Measurements from ENCODE around the gene GFY. TPM values are rescaled to one million over a fixed set of nuclear protein-coding genes. Genes with fewer than 3 reads are reported as not detected.
A peak's percentile ranks its signal among the peaks of the same experiment; 100 is the strongest.
"Not testable (repeated sequence)": the region's sequence is repeated elsewhere in the genome, so short reads cannot be mapped to it uniquely, and the experiment has no call there.

GFY gene
- total RNA-seq, 1 experiment from 2014 or later, result not detected

DNA sequence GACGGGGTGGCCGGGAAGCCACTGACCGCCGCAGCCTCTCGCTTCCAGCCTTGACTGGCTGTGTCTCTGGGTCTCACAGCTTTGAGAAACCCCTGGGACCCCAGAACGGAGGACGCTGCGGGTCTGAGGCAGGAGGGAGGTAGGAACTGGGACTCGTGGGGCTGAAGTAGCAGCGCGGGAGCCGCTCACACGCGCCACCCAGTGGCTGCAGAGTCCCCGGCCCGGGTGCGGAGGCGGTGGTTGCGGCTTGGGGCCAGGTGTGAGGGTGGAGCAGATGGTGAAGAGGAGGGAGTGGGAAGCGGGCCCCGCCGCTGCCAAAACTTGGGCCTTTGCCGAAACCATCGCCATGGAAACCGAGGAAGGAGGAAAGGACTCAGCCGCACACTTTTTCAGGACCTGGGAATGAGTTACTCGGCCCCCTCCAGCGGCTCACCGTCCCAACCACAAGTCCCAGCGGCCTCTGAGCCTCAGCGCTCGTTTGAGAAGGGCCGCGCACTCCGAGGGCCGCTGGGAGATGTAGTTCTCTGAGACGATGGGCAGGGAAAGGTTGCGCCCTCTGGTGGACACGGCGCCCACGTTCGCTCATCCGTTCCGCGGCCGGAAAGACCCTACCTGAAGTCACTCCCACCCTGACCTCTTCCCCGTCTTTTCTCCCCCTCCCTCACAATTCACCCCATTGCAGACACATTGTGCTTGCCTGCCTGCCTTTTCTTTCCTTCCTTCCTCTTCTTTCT, 18.3 kb downstream of the GFY start:
- peak; percentile 99 for DNase-seq (ENCODE audit: low spot score)

DNA sequence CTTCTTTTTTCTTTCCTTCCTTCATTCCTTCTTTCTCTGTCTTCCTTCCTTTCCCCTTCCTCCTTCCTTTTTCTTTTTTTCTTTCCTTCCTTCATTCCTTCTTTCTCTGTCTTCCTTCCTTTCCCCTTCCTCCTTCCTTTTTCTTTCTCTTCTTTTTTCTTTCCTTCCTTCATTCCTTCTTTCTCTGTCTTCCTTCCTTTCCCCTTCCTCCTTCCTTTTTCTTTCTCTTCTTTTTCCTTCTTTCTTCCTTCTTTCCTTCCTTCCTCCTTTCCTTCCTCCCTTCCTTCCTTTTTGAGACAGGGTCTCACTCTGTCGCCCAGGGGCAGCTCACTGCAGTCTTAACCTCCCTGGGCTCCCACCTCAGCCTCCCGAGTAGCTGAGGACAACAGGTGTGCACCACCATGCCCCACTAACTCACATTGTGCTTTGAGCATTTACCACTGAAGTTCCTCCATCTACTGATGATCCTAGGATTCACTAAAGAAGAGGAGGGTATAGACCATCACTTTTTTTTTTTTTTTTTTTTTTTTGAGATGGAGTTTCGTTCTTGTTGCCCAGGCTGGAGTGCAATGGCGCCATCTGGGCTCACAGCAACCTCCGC, 19.0 kb downstream of the GFY start:
- DNase-seq (ENCODE audit: low spot score), result not testable (repeated sequence)

DNA sequence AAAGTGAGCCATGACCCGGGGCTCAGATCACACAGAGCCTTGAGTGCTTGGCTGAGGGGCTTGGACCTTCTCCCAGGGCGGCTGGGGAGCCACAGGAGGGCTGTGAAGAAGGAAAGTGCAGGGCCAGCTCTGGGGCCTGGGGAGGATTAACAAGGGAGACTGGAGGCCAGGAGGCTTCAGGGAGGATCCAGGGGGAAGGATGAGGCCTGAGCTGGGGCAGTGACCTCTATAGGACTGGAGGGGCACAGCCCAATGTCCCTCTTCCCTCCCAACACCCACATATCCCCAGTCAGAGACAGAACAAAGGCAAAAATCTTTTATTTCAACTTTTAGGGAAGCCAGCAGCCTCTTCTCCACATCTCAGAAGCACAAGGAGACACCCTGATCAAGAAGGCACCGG, 20.8 kb downstream of the GFY start:
- no peak for DNase-seq (ENCODE audit: low spot score)

DNA sequence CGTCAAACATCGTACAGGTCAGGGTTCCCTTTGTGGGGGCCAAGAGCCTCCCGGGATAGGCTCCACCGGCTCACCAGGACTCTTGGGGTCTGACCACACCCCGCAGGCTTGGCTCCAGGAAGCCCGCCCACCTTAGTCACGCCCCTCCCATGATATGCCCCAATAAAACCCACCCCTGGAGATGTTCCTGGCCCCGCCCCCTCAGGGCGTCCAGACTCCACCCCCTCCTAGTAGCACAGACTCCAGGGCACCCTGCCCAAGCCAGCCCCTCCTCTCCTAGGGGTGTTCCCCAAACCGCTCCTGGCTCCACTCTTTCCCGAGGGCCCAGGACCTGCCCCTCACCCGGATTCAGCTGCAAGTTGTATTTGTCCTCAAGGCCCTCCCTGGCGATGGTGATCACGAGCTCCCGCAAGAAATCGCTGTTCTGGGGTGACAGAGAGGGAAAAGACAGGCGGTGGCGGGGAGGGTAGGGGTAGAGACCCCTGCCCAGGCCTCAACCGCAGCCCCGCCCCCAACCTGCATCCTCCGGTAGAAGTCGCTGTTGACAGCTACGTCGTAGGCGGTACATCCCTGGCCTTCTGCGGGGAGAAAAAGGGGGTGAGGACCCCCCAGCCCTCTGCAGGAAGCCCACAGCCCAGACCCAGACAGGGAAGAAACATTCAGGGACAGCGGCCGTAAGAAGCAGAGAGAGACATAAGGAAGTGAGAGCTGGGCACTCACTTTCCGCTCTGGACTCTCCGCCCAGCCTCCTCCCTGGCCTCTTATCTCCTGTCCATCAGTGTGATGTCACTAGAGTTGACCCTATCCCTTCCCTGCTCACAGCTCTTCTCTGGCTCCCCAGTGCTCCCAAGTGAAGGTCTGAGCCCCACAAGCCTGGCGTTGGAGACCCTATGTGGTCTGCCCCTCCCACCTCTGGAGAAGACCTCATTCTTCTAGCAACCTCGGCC, 22.6 kb downstream of the GFY start:
- no peak for DNase-seq (ENCODE audit: low spot score)

DNA sequence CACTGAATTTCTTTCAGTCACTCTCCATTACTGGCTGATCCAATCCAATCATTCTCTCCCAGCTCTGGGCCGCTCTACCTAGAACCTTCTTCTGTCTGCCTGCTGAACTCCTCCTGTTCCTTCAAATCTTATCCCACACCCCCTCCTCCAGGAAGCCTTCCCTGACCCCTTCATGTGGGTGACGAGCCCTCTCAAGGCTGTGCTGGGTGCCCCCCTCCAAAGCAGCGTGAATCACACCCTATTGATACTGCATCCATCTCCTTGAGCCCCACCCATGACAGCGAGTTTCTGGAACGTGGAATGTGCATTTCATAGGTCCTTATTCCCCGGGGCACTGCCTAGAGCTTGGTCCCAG, 23.2 kb downstream of the GFY start:
- no peak for DNase-seq (ENCODE audit: low spot score)

DNA sequence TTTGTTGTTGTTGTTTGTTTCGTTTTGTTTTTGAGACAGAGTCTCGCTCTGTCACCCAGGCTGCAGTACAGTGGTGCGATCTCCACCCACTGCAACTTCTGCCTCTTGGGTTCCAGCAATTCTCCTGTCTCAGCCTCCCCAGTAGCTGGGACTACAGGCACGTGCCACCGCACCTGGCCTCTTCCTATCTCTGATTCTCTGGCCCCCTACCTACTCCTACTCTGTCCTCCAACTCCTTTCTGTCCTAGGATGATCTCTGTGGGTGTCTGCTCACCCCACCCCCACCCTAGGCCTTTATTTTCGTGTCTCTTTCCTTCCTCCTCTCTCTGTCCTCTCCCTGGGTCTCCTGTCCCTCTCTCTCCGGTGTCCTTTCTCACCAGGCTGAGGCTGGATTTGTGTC, 25.2 kb downstream of the GFY start:
- DNase-seq (ENCODE audit: low spot score), result no peak

DNA sequence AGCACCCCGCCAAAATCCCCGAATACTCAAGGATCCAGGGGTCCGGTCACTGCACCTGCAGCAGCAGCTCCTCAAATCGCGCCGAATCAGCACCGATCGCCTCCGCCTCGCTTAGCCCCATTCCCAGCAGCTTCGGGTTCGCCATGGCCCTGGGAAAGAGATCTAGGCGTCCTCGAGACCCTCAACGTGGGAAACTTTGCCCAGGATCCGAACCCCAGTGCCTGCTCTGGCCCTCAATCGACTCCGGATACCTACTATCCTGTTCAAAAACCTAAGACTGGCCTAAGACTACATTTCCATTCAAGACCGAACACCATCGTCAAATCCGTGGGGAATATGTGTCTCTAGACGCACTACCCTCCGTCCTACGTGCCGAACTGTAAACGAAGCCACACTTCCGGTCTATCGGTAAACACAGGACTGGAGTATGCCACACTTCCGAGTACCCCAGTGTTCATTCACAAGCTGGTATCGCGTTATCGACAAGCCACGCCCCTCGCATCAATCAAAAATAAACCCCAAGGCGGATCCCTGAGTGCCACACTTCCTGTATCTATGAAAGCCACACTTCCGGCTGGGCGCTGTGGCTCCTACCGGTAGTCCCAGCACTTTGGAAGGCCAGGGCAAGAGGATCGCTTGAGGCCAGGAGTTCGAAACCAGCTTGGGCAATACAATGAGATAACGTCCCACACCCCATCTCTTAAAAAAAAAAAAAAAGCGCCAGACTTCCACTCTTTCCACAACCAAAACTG, 26.4 kb downstream of the GFY start, which contains the start of gene PIH1D1:
TSS of gene PIH1D1 (minus strand) at position 385 of the 752 bp plus-strand sequence. CDS start at position 145, 240 bp downstream.
- peak; percentile 100 for DNase-seq (ENCODE audit: low spot score)

DNA sequence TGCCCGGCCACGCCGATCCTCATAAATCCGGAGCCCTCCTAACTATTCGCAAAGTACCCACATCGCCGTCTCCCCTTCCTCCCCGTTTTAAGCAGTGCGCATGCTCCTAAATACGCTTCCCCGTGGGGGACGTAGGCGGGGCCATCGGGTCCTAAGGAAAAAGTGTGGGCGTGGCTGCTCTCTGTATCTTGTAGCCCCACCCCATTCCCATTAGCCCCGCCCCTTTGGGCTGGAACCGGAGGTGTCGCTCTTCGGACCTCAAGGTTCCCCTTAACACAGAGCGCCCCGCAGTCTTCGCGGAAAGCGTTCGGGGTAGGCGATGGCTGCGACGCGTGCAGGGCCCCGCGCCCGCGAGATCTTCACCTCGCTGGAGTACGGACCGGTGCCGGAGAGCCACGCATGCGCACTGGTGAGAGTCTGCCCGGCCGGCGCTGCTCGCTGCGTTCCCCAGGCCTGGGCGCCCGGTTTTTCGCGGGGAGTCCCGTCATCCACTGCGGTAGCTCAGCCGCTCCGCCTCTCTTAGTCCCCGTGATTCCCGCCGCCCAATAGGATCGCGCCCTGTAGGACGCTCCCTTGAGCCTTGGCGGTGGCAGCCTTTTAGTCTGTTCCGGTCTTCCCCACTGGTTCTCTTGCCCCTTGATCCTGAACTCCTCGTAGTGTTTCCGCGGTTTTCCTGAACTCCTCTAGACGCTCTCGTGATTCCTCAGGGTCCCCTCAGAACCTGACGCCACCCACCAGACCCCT, 28.0 kb downstream of the GFY start, which contains the start of gene ALDH16A1:
TSS of gene ALDH16A1 (plus strand) at position 213 of the 744 bp plus-strand sequence. CDS start at position 320, 107 bp downstream.
- DNase-seq (ENCODE audit: low spot score), result peak; percentile 100

DNA sequence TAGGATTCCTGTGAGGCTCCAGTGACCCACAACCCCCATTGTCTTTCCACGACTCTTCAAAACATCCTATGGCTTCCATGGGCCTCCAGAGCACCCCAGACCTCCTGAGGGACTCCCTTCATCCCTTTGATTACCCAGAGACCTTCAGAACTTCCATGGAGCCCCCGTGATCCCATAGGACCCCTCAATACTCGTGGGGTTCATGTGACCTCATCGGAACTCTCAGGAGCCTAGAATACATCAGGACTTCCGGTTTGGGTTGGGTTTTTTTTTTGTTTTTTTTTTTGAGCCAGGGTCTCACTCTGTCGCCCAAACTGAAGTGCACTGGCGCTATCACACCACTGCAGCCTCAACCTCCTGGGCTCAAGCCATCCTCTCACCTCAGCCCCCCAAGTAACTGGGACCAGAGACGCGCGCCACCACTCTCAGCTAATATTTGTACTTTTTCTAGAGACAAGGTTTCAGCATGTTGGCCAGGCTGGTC, 28.6 kb downstream of the GFY start:
- no peak for DNase-seq (ENCODE audit: low spot score)

DNA sequence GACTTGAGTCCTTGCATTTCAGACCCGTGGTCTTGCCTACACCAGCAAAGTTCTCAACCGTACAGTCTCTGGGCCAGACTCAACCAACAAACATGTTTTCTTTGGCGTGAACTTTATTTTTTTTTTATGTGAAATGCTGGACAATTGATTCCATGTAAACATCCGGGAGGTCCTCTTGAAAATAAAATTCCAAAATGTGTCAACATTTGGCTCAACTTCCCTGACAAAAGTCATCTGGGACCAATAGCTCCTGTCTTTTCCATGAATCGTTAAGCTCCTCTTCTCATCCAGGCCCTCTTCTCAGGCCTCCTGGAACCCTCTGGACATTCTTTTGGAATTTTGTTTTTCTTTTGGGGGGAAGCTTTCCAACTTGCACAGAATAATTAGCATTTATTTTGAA, 30.6 kb downstream of the GFY start:
- no peak for DNase-seq (ENCODE audit: low spot score)

DNA sequence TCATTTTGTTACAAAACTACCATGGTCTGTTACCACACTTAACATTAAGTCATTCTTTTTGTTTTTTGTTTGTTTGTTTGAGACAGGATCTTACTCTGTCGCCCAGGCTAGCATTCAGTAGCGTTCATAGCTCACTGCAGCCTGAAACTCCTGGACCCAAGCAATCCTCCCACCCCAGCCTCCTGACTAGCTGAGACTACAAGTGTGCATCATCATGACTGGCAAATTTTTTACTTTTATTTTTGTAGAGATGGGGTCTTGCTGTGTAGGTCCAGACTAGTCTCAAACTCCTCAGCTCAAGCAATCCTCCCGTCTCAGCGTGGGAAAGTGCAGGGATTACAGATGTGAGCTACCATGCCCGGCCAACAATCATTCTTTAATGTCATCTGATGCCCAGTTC, 31.1 kb downstream of the GFY start:
- DNase-seq (ENCODE audit: low spot score), result no peak

DNA sequence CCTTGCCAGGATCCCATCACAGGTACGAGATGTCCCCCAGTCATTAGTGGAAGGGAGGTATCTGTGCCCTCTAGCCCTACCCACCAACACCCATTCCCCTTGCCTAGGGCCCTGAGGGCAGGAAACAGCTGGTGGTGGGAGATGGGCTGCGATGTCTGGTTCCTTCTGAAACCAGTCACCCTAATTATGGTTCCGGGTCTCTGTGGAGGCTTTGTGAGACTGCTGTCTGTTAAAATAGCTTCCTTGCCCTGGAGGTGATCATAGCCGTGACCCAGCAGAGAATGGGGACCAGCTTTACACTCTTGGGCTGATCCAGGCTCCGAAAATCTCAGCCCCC, 33.3 kb downstream of the GFY start:
- DNase-seq (ENCODE audit: low spot score), result no peak

DNA sequence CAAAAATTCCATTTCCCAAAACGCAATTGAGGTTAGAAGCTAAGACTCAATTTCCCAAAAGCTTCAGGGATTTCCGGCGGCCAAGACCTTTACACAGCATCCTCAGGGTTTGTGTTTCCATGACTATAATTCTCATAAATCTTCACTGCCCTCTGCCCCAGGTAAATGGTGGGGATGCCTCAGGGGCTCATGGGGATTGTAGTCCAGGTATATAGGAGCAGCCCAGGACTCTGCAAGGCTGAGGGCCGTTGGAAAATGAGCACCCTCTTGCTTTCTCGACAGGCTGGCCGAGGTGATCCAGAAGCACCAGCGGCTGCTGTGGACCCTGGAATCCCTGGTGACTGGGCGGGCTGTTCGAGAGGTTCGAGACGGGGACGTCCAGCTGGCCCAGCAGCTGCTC, 34.2 kb downstream of the GFY start:
- DNase-seq (ENCODE audit: low spot score), result no peak

DNA sequence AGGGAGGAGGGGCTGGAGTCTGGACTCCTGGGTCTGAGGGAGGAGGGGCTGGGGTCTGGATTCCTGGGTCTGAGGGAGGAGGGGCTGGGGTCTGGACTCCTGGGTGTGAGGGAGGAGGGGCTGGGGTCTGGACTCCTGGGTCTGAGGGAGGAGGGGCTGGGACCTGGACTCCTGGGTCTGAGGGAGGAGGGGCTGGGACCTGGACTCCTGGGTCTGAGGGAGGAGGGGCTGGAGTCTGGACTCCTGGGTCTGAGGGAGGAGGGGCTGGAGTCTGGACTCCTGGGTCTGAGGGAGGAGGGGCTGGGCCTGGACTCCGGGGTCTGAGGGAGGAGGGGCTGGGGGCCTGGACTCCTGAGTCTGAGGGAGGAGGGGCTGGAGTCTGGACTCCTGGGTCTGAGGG, 35.9 kb downstream of the GFY start:
- DNase-seq (ENCODE audit: low spot score), result not testable (repeated sequence)

DNA sequence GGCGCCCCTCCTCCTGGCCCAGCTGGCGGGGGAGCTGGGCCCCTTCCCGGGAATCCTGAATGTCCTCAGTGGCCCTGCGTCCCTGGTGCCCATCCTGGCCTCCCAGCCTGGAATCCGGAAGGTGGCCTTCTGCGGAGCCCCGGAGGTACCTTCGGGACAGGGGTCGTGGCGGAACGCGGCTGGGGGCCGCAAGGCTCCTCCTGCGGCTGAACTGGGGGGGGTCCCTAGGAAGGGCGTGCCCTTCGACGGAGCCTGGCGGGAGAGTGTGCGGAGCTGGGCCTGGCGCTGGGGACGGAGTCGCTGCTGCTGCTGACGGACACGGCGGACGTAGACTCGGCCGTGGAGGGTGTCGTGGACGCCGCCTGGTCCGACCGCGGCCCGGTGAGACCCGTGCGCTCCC, 36.5 kb downstream of the GFY start:
- DNase-seq (ENCODE audit: low spot score), result no peak

DNA sequence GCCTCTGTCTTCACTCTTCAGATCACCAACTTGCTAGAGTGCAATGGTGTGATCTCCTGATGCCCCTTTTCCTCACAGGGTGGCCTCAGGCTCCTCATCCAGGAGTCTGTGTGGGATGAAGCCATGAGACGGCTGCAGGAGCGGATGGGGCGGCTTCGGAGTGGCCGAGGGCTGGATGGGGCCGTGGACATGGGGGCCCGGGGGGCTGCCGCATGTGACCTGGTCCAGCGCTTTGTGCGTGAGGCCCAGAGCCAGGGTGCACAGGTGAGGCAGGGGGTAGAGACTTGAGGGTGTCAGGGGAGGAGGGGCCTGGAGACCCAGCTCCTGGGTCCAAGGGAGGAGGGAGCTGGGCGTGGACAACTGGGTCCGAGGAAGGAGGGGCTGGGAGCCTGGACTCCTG, 37.3 kb downstream of the GFY start:
- no peak for DNase-seq (ENCODE audit: low spot score)

DNA sequence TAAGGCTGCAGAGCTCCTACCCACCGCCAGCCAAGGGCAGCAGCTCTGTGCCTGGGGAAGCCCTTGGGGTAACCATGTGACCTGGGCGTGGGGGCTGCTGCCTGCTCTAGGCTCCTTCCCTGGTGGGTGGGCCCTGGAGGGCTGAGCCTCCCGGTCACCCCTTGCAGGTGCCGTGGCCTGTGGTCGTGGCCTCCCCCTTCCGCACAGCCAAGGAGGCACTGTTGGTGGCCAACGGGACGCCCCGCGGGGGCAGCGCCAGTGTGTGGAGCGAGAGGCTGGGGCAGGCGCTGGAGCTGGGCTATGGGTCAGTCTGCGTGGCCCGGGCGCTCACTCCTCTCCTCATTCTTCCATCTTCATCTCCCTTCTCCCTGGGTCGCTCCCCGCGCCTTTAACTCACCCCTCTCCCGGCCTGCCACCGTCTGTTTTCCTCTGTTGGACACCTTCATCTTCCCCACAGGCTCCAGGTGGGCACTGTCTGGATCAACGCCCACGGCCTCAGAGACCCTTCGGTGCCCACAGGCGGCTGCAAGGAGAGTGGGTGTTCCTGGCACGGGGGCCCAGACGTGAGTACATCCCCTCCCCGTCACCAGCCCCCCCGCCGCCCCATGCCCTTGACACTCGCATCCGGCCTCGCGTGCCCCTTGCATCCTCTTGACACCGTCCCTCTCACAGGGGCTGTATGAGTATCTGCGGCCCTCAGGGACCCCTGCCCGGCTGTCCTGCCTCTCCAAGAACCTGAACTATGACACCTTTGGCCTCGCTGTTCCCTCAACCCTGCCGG, 39.0 kb downstream of the GFY start:
- no peak for DNase-seq (ENCODE audit: low spot score)

DNA sequence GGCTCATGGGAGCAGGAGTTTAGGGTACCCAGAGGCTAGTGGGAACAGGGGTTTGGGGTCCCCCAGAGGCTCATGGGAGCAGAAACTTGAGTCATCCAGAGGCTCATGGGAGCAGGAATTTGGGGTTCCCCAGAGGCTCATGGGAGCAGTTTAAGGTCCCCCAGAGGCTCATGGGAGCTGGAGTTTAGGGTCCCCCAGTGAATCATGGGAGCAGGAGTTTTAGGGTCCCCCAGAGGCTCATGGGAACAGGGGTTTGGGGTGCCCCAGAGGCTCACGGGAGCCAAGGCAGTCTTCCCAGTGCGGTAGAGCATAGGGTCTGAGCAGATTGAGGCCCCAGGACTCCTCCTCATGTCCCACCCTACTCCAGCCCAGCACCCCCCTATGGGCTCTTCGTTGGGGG, 40.2 kb downstream of the GFY start:
- no peak for DNase-seq (ENCODE audit: low spot score)

DNA sequence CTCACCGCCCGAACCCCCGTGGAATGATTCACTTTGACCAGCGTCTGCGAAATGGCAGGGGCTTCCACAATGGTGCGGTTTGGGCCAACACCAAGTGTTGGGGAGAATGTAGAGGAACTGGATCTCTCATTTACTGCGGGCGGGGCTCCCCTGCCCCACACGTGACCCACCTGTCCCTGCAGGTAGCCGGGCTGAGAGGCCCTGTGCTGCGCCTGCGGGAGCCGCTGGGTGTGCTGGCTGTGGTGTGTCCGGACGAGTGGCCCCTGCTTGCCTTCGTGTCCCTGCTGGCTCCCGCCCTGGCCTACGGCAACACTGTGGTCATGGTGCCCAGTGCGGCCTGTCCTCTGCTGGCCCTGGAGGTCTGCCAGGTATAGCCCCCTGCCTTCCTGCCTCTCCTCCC, 43.0 kb downstream of the GFY start:
- no peak for DNase-seq (ENCODE audit: low spot score)
